M059J (cell line): ENCODE results near the gene ENPP3. TPM values are rescaled to one million over a fixed set of nuclear protein-coding genes. Genes with fewer than 3 reads are reported as not detected.

ENCODE experiments used
- DNase-seq: peaks from one replicate; pipeline ENCODE4 v3.0.0-alpha.2; 2012; ENCODE audit warnings: low read depth
- total RNA-seq: library from RNA; depleted of rRNA; stranded (reverse); fragments of >200 nt; shearing (Covaris generic); gene quantifications from 2 replicates; pipeline ENCODE4 v1.2.3, GENCODE V29; 2014

ENPP3 gene
- total RNA-seq, 1 experiment from 2014 or later, result 0.02 TPM

GRCh38 chr6:131765081-131765803, 128.1 kb downstream of the ENPP3 start:
- peak; percentile 96 for DNase-seq

- peak; percentile 88 for DNase-seq
These were observed 128.7 kb downstream of the ENPP3 start for GRCh38 chr6:131765804-131766135.

- no peak for DNase-seq
These were observed 129.5 kb downstream of the ENPP3 start for GRCh38 chr6:131766631-131767030.

GRCh38 chr6:131768964-131769363, 131.9 kb downstream of the ENPP3 start:
- DNase-seq, result no peak

- no peak for DNase-seq
These were observed 132.5 kb downstream of the ENPP3 start for GRCh38 chr6:131769385-131770141.

GRCh38 chr6:131770776-131771175, 133.7 kb downstream of the ENPP3 start:
- DNase-seq, result no peak

- DNase-seq, result no peak
These were observed 136.3 kb downstream of the ENPP3 start for GRCh38 chr6:131773284-131773950.

- no peak for DNase-seq
These were observed 138.8 kb downstream of the ENPP3 start for GRCh38 chr6:131775886-131776285.

- no peak for DNase-seq
These were observed 139.9 kb downstream of the ENPP3 start for GRCh38 chr6:131776985-131777384.

GRCh38 chr6:131778169-131778568, 141.1 kb downstream of the ENPP3 start:
- no peak for DNase-seq

GRCh38 chr6:131779304-131779703, 142.2 kb downstream of the ENPP3 start:
- DNase-seq, result no peak

GRCh38 chr6:131780600-131780999, 143.5 kb downstream of the ENPP3 start:
- DNase-seq, result no peak

GRCh38 chr6:131781687-131782086, 144.6 kb downstream of the ENPP3 start:
- no peak for DNase-seq

- DNase-seq, result peak; percentile 50
These were observed 145.7 kb downstream of the ENPP3 start for GRCh38 chr6:131782764-131783163.

- DNase-seq, result no peak
These were observed 147.5 kb downstream of the ENPP3 start for GRCh38 chr6:131784561-131784960.

- peak; percentile 39 for DNase-seq
These were observed 150.0 kb downstream of the ENPP3 start for GRCh38 chr6:131787079-131787478.

- DNase-seq, result peak; percentile 47
These were observed 150.9 kb downstream of the ENPP3 start for GRCh38 chr6:131787766-131788712.

GRCh38 chr6:131789219-131789618, 152.1 kb downstream of the ENPP3 start:
- peak; percentile 25 for DNase-seq

GRCh38 chr6:131791476-131791875, 154.4 kb downstream of the ENPP3 start:
- no peak for DNase-seq

GRCh38 chr6:131792091-131792496, 155.0 kb downstream of the ENPP3 start:
- DNase-seq, result peak; percentile 87

- DNase-seq, result no peak
These were observed 158.3 kb downstream of the ENPP3 start for GRCh38 chr6:131795366-131795765.
